NCI-H460 (cell line): Measurements from ENCODE around the gene EMILIN1. TPM values are rescaled to one million over a fixed set of nuclear protein-coding genes. Genes with fewer than 3 reads are reported as not detected.

ENCODE experiments used
- total RNA-seq: library from RNA; depleted of rRNA; stranded (reverse); fragments of >200 nt; shearing (Covaris generic); gene quantifications from 2 replicates; pipeline ENCODE4 v1.2.3, GENCODE V29; 2014; rRNA removed

EMILIN1 gene
- total RNA-seq, 1 experiment from 2014 or later, result 0.22 TPM

Other genes with a start within 250 kb of the EMILIN1 start
- gene DPYSL5, start 230.5 kb upstream of the EMILIN1 start, total RNA-seq, result 0.02 TPM in 1 of 2 replicates, not detected in the other
- gene MAPRE3, start 108.0 kb upstream of the EMILIN1 start, total RNA-seq, result 4.0 and 5.1 TPM in 2 replicates
- 32.0 and 36.3 TPM in 2 replicates for gene TMEM214, start 45.6 kb upstream of the EMILIN1 start, total RNA-seq
- 35.4 and 39.5 TPM in 2 replicates for gene AGBL5, start 26.9 kb upstream of the EMILIN1 start, total RNA-seq
- 255 and 293 TPM in 2 replicates for gene OST4, start 7.0 kb upstream of the EMILIN1 start, total RNA-seq
- gene KHK, start 8.2 kb downstream of the EMILIN1 start, total RNA-seq, result 1.2 and 1.7 TPM in 2 replicates
- 43.2 and 45.2 TPM in 2 replicates for gene CGREF1, start 40.5 kb downstream of the EMILIN1 start, total RNA-seq
- 1.4 and 1.7 TPM in 2 replicates for gene ABHD1, start 45.2 kb downstream of the EMILIN1 start, total RNA-seq
- 52.5 and 53.3 TPM in 2 replicates for gene PREB, start 56.0 kb downstream of the EMILIN1 start, total RNA-seq
- gene PRR30, start 60.8 kb downstream of the EMILIN1 start, total RNA-seq, result not detected in 2 replicates
- gene TCF23, start 70.4 kb downstream of the EMILIN1 start, total RNA-seq, result not detected in 2 replicates
- gene ATRAID, start 133.4 kb downstream of the EMILIN1 start, total RNA-seq, result 219 and 271 TPM in 2 replicates
- 49.7 and 51.8 TPM in 2 replicates for gene SLC5A6, start 133.7 kb downstream of the EMILIN1 start, total RNA-seq
- 34.1 and 38.5 TPM in 2 replicates for gene CAD, start 138.8 kb downstream of the EMILIN1 start, total RNA-seq
- 0.50 and 0.75 TPM in 2 replicates for gene SLC30A3, start 184.4 kb downstream of the EMILIN1 start, total RNA-seq
- not detected in 2 replicates for gene DNAJC5G, start 196.8 kb downstream of the EMILIN1 start, total RNA-seq
- 0.12 TPM in 1 of 2 replicates, not detected in the other for gene TRIM54, start 203.8 kb downstream of the EMILIN1 start, total RNA-seq
- 4.6 and 6.8 TPM in 2 replicates for gene UCN, start 229.8 kb downstream of the EMILIN1 start, total RNA-seq
- 77.5 and 83.6 TPM in 2 replicates for gene MPV17, start 244.5 kb downstream of the EMILIN1 start, total RNA-seq